Fibroblast of lung (primary cell): Measurements from ENCODE around the gene P4HA1.

ENCODE experiments used
- EZH2 ChIP-seq: IDR thresholded peaks from 2 replicates; pipeline ENCODE4 v1.5.1; 2012; ENCODE audit warnings: low read length, control low read depth, mild to moderate bottlenecking; ENCODE audit errors: missing control alignments
- TF ChIP-seq, protein P1 (sequence below), 2 donors: IDR thresholded peaks in 1 of 2; conservative IDR thresholded peaks in 1 of 2; 1 replicate in 1 of 2; 2 replicates in 1 of 2; pipeline ENCODE4 v1.5.1; 2011 to 2012; ENCODE audit warnings: low read length in 2 of 2, control low read depth in 1 of 2, inconsistent platforms in 1 of 2, low read depth in 1 of 2, mild to moderate bottlenecking in 1 of 2

DNA sequence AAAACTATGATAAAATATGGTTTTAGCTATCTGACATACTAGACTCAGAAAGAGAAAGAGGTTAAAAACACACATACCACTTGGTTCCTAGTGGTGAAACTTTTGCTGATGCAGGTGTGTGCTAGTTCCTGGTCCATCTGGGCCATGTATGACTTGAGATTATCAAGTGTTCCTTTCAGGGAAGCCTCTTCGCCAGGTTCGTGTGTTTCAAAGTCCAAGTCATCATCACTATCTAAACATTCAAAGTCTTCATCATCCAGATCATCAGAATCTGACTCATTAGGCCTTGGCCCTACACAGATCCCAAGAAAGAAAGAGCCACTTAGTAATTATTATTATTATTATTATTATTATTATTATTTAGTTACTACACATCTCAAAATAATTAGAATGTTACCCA is 40.0 kb upstream of the P4HA1 start:
- no peak for TF ChIP-seq EZH2
- TF ChIP-seq, protein P1, sequence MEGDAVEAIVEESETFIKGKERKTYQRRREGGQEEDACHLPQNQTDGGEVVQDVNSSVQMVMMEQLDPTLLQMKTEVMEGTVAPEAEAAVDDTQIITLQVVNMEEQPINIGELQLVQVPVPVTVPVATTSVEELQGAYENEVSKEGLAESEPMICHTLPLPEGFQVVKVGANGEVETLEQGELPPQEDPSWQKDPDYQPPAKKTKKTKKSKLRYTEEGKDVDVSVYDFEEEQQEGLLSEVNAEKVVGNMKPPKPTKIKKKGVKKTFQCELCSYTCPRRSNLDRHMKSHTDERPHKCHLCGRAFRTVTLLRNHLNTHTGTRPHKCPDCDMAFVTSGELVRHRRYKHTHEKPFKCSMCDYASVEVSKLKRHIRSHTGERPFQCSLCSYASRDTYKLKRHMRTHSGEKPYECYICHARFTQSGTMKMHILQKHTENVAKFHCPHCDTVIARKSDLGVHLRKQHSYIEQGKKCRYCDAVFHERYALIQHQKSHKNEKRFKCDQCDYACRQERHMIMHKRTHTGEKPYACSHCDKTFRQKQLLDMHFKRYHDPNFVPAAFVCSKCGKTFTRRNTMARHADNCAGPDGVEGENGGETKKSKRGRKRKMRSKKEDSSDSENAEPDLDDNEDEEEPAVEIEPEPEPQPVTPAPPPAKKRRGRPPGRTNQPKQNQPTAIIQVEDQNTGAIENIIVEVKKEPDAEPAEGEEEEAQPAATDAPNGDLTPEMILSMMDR (conservative IDR thresholded peaks at IDR 0.05 in 1 of 2, IDR thresholded peaks at IDR 0.05 in 1 of 2; ENCODE audit: low read depth in 1 of 2, low read length in 2 of 2), result no peak
